ENCODE data around the gene MARCHF5.

DNA sequence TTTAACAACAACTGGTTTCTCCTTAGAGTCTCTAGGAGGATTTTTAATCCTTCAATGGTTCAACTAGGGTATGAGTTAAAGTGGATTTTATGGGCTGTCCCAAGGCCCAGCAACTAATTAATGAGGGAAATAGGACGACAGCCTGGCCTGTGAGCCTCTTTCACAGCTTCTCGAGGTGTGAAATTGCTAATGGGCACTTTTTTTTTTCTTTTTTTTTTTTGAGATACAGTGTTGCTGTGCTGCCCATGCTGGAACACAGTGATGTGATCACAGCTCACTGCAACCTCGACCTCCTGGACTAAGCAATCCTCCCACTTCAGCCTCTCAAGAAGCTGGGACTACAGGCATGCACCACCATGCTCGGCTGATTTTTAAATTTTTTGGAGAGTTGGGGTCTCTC is 87.0 kb downstream of the MARCHF5 start:
- TF ChIP-seq, protein P1, sequence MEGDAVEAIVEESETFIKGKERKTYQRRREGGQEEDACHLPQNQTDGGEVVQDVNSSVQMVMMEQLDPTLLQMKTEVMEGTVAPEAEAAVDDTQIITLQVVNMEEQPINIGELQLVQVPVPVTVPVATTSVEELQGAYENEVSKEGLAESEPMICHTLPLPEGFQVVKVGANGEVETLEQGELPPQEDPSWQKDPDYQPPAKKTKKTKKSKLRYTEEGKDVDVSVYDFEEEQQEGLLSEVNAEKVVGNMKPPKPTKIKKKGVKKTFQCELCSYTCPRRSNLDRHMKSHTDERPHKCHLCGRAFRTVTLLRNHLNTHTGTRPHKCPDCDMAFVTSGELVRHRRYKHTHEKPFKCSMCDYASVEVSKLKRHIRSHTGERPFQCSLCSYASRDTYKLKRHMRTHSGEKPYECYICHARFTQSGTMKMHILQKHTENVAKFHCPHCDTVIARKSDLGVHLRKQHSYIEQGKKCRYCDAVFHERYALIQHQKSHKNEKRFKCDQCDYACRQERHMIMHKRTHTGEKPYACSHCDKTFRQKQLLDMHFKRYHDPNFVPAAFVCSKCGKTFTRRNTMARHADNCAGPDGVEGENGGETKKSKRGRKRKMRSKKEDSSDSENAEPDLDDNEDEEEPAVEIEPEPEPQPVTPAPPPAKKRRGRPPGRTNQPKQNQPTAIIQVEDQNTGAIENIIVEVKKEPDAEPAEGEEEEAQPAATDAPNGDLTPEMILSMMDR (IDR thresholded peaks at IDR 0.05): no peak
- TF ChIP-seq ZFX (IDR thresholded peaks at IDR 0.05; ENCODE audit: borderline replicate concordance): no peak

All from 22Rv1 (cell line).